IPS DF 4.7 (cell line): Measurements from ENCODE around the gene RAB28.

ENCODE experiments used
- DNase-seq: peaks from one replicate; pipeline ENCODE4 v3.0.0-alpha.2; 2013; ENCODE audit warnings: low spot score; ENCODE audit errors: extremely low read depth

The RAB28 gene

DNA sequence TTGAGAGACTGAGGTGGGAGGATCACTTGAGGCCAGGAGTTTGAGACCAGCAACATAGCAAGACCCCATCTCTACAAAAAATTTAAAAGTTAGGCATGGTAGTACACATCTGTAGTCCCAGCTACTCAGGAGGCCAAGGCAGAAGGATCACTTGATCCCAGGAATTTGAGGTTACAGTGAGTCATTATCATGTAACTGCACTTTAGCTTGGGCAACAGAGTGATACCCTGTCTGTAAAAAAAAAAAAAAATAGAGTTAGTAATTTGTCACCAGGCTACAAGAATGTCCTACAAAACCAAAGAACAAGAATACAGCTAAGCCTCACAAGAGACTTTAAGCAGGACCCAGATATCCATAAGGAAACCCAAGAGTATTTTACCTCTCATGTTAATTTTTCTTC, 27.0 kb upstream of the RAB28 start:
- DNase-seq: no peak

DNA sequence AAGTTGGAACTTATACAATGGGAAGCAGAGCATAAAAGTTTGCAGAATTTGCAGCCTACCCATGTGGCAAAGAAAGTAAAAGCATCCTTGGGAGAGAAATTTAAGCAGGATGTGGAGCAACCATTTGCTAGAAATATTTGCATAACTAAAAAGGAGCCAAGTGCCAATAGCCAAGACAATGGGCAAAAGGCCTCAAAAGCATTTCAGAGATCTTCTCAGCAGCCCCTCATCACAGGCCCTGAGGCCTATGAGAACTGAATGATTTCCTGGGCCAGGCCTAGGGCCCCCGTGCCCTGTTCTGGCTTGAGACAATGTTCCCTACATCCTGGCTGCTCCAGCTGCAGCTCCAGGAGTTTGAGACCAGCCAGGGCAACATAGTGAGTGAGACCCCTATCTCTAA, 25.3 kb upstream of the RAB28 start:
- DNase-seq: no peak

DNA sequence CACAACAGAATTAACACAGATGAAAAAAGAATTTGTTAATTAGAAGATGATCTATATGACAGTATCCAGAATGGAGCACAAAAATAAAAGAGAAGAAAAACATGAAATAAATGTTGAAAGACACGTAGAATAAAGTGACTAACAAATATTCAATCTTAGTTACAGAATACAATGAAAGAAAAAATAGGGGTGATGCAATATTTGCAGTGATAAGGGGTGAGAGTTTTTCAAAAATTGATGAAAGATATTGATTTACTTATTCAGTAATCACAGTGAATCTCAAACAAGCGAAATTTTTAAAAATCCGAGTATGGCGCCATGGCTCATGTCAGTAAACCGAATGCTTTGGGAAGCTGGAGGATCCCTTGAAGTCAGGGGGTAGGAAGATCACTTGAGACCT, 20.2 kb upstream of the RAB28 start:
- no peak for DNase-seq

DNA sequence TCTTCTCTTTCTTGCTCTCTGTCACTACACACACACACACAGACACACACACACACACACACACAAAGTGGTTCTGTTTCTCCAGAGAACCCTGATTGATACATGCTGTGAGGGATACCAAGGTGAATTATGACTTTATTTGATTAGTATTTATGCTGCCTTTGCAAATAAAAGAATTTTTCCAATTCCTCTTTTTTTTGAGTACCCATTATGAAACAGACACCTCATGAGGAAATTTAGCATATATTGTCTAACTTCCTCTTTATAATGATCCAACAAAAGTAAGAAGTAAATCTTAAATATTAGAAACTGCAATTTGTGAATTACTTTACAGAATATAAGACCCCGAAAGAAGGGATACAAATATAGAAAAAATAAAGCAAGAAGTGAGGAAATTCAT, 14.3 kb upstream of the RAB28 start:
- DNase-seq: no peak

DNA sequence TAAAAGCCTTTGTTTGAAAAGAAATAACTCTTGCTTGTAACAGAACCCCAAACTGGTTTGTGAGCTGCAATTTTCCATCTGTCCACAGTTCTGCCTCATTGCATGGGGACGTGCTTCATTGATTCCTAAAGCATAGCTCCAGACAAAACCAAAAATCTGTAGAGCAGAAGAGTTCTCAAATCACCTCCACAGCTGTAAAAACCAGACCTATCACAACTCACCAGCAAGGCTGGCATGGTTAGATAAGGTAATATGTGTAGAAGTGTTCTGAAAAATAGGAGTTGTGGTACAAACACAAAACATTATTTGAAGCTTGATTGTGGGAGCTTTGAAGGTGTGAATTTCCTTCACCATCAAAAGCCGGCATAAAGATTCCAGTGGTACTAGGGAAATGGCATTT, 12.5 kb upstream of the RAB28 start:
- no peak for DNase-seq

DNA sequence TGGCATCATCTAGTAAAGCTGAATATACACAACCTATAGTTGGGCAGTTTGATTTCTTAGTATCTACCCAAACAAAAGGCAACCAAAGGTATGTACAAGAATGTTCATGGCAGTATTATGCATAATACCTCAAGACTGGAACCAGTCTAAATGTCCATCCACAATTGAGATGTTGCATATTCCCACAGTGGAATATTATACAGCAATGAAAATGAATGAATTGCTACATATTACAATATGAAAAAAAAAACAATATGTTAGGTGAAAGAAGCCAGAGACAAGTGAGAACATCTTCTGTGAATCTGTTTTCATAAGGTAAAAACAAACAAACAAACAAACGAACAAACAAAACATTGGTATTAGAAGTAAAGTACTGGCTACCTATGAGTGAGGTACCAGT, 11.6 kb upstream of the RAB28 start:
- DNase-seq: no peak

DNA sequence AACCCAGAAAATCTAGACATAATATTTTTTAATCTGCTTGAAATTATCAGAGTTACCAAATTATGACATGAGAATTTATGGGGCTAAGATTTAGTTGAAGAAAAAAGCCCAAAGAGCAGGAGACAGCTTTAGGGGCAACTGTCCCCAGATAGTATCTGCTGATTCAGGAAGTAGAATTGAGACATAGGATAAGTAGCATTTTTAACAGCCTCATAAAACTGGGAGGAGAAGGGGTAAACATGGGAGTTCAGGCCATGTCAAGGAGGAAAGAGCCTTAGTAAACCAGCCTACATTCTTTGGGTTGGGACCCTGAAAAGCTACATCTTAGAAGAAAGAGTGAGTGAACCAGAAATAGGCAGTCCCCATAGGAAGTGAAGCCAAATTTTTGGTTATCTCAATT, 9.7 kb upstream of the RAB28 start:
- no peak for DNase-seq

DNA sequence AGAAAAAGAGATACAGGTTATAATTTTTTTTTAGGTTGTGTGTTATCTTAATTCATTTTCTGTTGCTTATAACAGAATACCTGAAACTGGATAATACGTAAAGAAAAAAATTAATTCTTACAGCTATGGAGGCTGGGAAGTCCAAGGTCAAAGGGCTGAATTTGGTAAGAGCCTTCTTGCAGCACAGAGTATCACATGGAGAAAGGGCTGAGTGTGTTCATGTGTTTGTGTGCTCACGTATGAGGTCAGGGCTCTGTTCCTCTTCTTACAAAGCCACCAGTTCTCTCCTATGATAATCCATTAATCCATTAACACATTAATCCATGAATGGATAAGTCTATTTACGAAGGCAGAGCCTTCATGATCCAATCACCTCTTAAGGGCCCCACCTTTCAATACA, 8.6 kb upstream of the RAB28 start:
- no peak for DNase-seq

DNA sequence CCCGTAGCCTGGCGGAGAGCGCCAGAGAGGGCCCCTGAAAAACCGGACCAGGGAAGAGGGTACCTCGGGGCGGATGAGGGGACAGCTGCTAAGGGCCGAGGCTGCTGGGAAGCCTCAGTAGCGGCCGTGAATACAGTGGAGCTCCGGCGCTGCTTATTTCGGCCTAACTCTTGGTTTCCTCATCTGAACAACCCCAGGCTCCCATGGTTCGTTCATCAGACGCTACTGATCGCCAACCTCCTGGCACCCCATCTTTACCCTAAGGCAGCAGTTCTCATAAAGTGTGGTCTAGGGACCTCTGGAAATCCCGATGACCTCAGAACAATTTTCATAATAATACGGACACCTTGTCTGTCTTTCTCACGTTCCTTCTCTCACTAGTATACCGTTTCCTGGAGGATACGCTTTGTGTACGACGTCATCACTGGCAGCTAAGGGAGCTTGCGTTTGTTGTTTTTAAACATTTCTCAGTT, 645 bp upstream of the RAB28 start:
- DNase-seq: no peak

DNA sequence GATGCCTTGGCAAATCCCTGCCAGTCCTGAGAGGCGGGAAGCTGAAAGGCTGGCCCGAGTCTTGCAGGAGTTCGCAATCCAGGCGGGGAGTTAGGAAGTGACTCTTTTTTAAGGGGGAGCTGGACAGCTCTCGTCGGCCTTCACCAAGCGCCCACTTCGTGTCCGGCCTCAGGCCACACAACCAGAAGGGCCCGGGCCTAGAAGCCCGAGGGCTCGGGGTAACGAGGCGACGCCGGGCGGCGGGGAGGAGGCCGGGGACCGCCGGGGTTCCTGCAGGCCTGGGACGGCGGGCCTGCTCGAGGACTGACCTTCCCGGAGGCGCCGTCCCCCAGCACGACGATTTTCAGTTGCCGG, 395 bp downstream of the RAB28 start:
- no peak for DNase-seq

DNA sequence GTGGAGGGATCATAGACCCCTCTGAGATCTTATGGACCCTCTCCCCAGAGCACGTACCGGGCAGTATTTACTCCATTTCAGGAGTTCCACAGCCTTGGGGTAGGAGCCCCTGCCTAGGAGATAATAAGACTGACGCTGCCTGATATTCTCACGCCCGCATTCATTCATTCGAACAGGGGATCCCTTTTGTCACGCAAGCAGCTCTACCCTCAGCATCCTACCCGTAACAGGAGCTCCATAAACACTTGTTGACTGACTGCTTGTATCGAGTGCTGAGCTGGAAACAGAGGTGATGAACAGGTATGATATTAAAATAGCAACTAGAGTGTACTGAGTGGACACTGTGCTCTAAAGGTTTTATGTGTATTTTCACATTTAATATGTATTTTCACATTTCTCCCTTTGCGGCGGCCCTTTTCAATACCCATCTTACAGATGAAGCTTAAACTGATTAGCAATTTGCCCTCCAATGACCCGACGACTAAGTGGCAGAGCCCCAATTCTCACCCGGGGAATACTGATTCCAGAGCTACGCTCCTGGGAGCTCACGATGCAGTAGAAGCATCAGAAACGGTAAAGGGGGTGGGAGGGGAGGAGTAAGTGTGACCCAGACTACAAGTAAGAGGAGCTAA, 888 bp downstream of the RAB28 start:
- no peak for DNase-seq

DNA sequence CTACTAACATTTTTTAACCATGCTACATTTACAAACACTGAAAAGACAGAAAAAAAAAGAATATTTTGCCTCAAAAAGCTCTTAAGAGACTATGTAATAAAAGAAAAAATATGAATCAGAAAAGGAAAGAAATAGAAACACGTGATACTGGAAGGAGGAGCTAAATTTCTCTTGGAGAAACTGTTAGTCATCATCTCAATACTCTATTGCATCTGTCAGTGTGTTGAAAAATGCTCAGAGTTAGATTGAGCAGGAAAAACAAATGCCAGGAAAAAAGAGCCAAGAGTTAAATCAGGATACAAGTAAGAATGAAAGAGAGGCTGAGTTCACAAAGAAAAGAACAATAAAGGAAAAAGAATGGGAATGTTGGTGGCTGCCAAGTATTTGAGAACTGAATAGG, 2.6 kb downstream of the RAB28 start:
- DNase-seq: no peak

DNA sequence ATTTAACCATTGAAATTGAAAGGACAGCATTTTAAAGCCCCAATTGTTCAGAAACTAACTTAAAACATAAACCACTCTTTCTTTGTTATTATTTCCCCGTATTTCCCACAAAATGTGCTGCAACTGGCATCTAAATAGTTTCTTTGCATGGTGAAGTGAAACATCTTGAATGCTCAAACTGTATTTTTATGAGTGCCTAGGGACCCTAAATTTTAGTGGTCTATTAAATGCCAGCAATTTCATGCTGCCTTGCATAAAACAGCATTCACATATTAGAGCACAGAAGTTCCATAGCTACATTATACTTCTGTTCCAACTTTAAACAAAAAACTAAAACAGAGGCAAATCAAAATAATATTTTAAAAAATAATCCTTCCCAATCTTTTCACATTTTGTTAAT, 5.4 kb downstream of the RAB28 start:
- DNase-seq: no peak

DNA sequence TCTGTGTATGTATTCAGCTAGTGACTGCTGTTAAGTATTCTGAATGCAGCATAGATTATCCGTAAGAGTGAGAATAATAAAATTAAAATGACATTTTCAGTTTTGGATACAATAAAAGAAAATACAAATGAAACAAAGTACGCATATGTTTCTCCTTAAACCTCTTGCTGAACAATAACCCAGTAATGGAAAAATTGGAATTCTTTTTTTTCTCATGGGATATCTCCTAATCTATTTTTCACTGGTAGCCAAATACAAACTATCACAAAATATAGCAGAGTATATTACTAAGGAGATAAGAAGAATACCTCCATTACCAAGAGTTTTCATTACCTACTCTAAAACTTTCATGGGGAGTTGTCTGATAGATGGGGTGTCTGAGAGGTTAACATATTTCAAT, 6.0 kb downstream of the RAB28 start:
- no peak for DNase-seq

DNA sequence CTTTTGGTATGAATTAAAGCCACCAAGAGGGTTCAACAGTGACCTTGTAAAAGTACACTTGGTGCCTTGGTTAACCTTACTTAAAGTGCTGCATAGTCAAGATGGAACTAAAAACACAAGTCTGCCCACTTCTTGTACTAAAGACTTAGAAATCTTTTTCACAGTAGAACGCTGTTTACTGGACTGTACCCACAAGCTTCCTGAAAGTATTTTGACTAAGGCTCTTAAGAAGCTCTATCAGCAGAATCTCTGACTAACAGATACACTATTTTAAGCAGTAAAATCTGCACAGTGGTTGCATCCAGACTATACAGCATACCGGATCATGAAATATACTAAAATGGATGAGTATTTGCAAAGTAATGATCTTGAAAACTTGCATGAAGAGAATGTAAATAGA, 7.2 kb downstream of the RAB28 start:
- no peak for DNase-seq

DNA sequence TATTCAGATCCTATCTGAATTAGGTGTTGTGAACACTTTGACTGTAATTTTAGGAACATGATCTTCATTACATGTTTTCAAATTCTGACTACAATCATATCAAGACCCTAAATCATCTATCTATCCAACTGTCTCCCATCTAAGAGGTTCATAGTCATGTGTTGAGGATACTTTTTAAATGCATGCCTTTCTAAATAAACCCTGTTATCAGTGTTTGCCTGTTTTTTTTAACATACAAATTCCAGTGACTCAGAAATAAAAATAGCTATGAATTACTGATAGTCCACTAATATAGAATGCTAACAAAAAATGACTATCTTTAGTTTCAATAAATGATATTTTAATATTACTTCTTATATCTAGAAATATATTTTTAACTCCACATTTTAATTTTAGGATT, 8.0 kb downstream of the RAB28 start:
- no peak for DNase-seq

DNA sequence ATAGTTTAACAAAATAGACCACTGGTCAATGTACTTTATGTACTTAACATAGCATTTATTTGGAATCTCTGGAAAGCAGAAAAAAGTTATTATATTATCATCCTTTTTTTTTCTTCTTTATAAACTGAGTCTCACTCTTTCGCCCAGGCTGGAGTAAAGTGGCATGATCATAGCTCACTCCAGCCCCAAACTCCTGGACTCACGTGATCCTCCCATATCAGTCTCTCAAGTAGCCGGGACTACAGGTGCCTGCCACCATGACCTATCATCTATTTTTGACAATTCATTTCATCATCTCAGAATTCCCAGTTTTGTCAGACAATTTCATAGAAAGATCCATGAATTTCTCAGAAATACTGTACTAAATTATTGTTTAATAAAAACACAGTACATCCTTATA, 12.7 kb downstream of the RAB28 start:
- DNase-seq: no peak

DNA sequence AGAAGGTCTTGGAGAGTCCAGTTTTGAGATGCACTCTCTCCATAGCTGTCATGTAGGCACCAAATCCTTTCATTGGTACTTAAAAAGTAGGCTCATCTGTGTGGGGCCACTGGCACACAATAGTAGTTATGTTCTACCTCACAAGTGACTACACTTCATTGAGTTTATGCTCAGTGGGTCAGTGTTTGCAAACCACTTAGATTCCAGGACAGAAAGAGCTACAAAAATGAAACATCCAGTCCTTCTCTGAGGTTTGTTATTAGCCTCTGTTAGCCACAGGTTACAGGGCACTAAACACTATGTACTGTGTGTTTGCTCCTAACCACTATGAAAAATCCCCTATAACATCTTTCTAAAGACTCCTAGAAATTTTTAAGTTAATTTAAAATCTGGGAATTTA, 13.8 kb downstream of the RAB28 start:
- no peak for DNase-seq

DNA sequence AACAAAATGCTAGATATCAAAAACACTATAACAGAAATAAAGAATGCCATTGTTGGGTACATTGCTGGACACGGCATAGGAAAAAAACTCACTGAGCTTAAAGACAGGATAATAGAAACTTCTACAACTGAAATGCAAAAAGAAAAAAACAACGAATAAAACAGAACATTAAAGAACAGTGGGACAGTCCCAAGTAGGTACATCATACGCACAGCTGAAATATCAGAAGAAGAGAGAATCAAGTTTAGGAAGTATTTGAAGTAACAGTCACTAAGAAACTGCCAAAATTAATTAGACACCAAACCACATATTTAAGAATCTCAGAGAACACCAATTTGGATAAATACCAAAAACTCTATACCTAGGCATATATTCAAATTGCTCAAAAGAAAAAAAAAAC, 19.2 kb downstream of the RAB28 start:
- no peak for DNase-seq

DNA sequence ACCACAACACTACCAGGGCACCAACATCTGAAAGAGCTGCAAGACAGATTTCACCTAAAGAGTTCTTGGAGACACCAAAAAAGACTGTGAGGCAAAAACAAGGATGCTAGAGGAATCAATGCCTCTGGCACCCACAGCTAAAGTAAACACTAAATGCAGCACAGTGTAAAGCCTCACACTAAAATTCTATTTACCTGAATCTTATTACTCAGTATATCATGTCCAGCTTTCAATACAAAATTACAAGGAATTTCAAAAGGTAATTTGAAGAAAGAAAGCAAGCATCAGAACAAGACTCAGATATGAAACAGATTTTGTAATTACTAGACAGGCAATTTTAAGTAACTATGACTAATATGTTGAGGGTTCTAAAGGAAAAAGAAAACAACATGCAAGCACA, 19.6 kb downstream of the RAB28 start:
- DNase-seq: no peak

DNA sequence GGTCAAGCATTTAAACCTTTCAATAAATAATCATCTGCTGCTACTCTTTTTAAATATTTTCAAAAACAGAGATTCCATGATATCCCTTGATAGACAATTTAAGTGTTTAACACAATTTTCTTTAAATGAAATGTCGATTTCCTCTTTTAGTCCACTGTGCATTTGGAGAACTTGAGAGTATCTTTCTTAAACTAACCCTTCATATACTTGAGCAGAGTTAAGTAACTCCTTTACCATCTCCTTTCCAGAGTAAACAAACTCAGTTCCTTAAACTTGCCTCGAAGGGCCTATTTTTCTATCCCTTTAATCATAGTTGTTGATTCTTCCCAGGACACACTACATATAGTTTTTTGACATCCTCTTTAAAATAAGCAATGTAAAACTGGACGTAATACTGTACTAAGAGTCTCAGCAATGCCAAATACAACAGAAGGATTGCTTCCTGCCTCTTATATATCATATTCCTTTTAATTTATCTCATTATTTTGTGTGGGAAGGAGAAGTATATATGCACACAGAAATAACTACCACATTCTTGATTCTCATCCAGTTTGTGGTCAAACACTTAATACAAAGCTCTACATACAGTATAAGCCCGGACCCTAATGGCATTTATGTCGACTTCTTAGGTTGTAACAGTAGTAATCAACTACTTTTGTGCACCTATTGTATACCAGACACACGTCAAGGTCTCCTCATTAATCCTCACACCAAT, 22.8 kb downstream of the RAB28 start:
- no peak for DNase-seq

DNA sequence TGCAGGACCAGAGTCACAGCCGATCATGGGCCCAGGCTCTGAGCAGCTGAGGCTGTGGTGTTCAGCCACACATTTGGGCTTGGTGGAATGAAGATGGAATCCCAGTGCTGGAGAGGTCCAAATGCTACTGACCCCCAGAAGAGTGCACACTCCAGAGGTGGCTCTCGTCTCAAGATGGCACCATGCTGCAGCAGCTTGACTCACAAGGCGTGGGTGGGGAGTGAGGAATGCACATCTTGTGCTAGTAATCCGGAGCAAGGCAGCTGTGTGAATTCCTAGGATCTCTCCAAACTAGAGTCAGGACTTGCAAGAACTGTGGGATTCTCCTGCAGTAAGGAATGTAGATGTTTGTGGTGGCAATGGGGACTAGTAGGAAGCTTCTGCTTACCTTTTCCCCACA, 28.7 kb downstream of the RAB28 start:
- no peak for DNase-seq

DNA sequence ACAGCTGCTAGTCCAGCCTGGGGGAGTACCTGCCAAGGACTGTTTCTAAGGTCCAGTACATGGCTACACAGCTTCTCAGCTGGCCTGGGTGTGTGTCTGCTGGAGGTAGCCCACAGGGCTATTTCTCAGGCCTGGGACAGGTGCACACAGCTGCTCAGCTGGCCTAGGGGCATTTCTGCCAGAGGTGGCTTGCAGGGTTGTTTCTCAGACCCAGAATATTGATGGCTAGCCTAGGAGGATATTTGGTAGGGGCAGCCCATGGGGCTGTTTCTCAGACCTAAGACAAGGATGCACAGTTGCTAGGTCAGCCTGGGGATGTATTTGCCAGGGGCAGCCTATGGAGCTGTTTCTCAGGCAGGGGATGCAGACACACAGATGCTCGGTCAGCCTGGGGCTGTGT, 29.4 kb downstream of the RAB28 start:
- DNase-seq: no peak
